Fibroblast of skin of scalp (primary cell): ENCODE results near the gene POLR2L.

Experiments used
- DNase-seq: peaks from one replicate; pipeline ENCODE4 v3.0.0-alpha.2; 2013

Gene POLR2L

GRCh38 chr11:809287-810039 lies 32.9 kb downstream of the POLR2L start, which contains the start of gene RPLP2:
RPLP2 (plus strand) TSS chr11:809967; CDS start chr11:810235, 268 bp downstream.
- peak; percentile 98 for DNase-seq

GRCh38 chr11:808427-809286 lies 33.7 kb downstream of the POLR2L start:
- no peak for DNase-seq

- no peak for DNase-seq
Measured at GRCh38 chr11:804599-804964, 37.7 kb downstream of the POLR2L start.

- DNase-seq, result no peak
Measured at GRCh38 chr11:803770-804598, 38.3 kb downstream of the POLR2L start.

GRCh38 chr11:803467-803742 lies 38.9 kb downstream of the POLR2L start:
- no peak for DNase-seq

GRCh38 chr11:802693-803466 lies 39.4 kb downstream of the POLR2L start:
- DNase-seq, result no peak

GRCh38 chr11:802018-802617 lies 40.2 kb downstream of the POLR2L start:
- no peak for DNase-seq

GRCh38 chr11:801097-801780 lies 41.1 kb downstream of the POLR2L start:
- DNase-seq, result no peak

GRCh38 chr11:800473-800872 lies 41.9 kb downstream of the POLR2L start:
- DNase-seq, result no peak

GRCh38 chr11:799641-800316 lies 42.5 kb downstream of the POLR2L start:
- DNase-seq, result no peak

GRCh38 chr11:798093-798713 lies 44.1 kb downstream of the POLR2L start, which contains the start of gene SLC25A22:
SLC25A22 (minus strand) TSS chr11:798281; CDS start chr11:795006, 3,275 bp downstream.
- peak; percentile 78 for DNase-seq

GRCh38 chr11:797296-798092 lies 44.8 kb downstream of the POLR2L start:
- peak; percentile 90 for DNase-seq

- DNase-seq, result no peak
Measured at GRCh38 chr11:796565-797295, 45.6 kb downstream of the POLR2L start.

- peak; percentile 89 for DNase-seq
Measured at GRCh38 chr11:795634-796564, 46.4 kb downstream of the POLR2L start.

- DNase-seq, result no peak
Measured at GRCh38 chr11:794766-795633, 47.3 kb downstream of the POLR2L start.
